HG03135 (cell line): ENCODE measurements around the gene PACRG.

Experiments used
- ATAC-seq: cut with Tn5 transposase; IDR thresholded peaks from one replicate; pipeline ENCODE4 v1.9.1; 2021; ENCODE audit warnings: mild to moderate bottlenecking, moderate library complexity; ENCODE audit not compliant: unreplicated experiment

Gene PACRG

DNA sequence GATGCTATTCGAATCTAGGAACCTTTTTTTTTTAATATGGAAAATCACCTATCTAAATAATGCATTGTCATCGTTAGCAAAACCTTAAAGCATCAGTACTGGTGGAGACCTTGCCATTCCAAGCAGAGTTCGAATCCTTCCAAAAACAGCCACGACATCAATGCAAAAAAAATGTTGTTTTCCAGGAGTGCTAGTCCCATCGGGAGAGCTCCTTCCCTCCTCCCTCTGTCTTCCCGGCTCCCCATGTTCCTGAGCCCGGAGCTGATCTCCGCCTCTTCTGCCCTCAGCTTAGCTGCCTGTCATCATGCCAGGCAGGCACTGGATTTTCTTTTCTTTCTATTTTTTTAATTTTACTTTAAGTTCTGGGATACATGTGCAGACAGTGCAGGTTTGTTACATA lies 533.1 kb downstream of the PACRG start:
- ATAC-seq, result no peak

DNA sequence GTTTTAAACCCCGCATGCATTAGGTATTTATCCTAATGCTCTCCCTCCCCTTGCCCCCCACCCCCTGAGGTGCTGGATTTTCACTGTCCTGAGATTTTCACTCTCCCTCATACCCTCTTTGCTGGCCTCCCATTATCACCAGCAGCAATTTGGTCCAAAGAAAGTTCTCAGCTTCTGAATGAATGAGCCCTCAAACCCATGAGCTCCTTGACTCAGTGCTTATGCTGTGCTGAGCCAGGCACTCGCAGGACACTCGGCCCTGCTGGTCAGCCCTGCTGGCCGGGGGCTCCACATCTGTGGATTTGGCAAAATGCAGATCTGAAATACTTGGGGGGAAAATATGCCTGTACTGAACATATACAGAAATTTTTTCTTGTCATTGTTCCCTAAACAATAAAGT lies 533.6 kb downstream of the PACRG start:
- ATAC-seq, result no peak

DNA sequence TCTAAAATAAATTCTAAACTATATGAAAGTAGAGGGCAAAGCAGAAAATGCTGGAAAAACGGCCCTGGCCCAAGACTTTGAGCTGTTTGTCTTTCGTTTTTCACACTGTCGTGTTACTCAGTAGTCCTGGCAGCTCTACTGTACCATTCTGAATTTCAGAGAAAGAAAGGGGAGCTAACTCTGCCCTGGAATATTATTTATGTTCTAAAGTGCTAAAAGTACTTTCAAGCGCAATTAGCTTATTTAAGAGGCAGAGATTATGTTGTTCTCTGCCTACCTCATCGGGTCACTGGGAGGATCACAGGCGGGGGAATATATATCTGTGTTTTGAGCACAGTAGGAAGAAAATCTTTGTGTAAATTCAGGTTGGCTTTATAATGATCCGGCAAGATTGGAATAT lies 534.3 kb downstream of the PACRG start:
- no peak for ATAC-seq

DNA sequence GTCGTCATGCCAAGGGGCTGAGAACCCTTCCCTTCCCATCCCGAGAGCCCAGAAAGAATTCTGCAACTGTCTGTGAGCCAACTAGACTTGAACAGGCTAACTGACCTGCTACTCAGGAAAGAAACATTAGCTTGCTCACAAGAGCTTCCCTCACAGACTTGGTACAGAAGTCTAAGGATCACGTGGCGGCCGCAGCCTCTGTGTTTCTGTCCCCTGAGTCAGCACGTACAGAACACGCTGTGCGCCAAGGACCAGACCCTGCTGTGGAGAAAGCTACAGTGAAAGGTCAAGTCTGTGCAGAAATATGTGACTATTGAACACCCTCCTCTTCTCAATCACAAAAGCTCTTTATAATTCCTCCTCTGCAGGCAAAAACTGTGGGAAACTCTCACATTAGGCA lies 535.4 kb downstream of the PACRG start:
- no peak for ATAC-seq

GRCh38 chr6:163263998-163264661 lies 536.4 kb downstream of the PACRG start:
- no peak for ATAC-seq

DNA sequence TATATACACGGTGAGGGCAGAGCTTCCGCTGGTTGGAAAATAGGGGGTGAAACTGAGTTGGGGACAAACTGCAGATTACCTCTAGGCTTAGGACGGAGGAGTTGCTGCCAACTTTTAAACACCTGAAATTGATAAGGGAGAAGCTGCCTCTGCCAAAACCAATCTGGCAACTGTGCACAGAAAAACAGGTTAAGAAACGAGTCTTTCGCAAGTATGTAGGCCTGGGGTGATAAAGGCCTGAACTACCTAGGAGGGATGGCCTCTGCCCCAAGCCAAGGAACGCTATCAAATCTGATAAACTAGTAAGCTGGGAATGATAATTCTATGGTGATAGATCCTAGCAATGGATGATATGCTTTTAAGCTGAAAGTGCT lies 536.9 kb downstream of the PACRG start:
- ATAC-seq, result no peak

GRCh38 chr6:163281634-163282033 lies 553.9 kb downstream of the PACRG start:
- no peak for ATAC-seq

GRCh38 chr6:163282672-163283071 lies 554.9 kb downstream of the PACRG start:
- ATAC-seq, result no peak

DNA sequence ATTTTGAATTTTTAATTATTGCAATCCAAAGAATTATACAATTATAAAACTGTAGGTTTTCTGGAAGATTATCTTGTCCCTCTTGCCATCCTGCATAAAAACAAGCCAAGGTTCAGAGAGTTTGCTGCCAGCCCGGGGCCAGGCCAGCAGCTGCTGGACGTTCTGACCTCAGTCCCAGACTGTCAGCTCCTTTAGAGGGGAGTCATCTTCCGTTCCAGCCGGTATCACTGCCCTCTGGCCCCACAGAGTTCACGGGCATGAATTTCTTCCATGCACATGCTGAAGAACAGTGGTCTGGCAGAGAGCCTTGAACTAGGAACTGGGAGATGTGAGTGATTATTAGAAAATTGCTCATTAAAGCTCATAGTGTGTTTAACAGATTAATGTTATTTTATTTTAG lies 556.4 kb downstream of the PACRG start:
- no peak for ATAC-seq

DNA sequence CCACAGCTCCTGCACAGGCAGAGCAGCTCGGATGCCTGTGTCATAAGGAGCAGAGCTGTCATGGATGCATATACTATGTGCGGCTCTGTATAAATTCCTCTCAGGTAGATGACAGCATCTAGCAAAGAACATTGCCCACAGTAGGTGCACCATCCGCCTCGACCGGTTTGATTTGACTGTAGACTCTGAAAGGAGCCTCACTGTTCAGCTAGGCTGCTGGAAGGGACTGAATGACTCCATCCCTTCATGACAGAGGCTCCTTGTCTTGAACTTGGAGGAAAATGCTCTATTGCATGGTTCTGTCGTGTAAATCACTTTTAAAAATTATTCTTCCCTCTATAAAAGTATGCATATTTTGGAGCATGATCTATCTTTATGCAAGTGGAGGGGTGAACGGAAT lies 557.9 kb downstream of the PACRG start:
- no peak for ATAC-seq

DNA sequence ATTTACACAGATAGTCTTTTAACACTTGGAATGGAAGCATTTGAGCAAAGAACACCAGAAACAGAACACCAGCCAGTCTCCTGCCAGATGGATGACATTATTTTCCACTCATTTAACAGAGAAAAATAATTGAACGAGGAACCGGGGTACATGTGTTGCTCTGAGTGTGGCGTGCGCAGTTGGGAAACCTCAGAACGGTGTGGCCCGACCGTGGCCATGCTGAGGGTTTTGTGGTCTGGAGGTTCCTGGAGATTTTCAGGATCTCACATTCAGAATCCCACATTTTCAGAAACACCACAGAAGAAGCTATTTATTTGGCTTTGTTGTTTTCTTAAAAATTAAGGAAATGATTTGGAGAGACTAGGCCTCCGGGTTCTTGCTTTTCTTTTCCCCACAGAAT lies 559.9 kb downstream of the PACRG start:
- no peak for ATAC-seq

DNA sequence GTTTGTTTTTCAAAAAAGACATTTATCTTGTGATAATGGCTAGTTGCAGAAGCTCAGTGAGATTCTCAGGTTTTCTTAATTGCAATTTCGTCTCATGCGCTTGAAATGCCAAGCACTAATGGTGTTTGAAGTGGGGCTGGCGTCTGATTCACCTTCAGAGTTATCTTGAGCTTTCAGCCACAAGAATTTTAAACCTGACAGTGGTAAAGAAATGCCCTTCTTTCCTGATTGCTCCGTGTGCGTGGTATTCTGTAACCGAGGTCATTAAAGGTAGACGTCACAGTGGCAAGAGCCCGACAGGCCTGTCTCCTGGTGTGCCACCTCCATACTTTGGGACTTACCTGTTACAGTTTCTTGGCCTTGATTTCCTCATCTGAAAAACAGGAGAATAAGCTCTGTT lies 560.3 kb downstream of the PACRG start:
- ATAC-seq, result no peak

- no peak for ATAC-seq
Measured at GRCh38 chr6:163288915-163289314, 561.1 kb downstream of the PACRG start.

GRCh38 chr6:163289447-163289846 lies 561.7 kb downstream of the PACRG start:
- ATAC-seq, result no peak

GRCh38 chr6:163290545-163291274 lies 562.9 kb downstream of the PACRG start:
- ATAC-seq, result no peak

- no peak for ATAC-seq
Measured at GRCh38 chr6:163291622-163292021, 563.8 kb downstream of the PACRG start.

- no peak for ATAC-seq
Measured at GRCh38 chr6:163293286-163293685, 565.5 kb downstream of the PACRG start.

- no peak for ATAC-seq
Measured at GRCh38 chr6:163294734-163295133, 567.0 kb downstream of the PACRG start.

DNA sequence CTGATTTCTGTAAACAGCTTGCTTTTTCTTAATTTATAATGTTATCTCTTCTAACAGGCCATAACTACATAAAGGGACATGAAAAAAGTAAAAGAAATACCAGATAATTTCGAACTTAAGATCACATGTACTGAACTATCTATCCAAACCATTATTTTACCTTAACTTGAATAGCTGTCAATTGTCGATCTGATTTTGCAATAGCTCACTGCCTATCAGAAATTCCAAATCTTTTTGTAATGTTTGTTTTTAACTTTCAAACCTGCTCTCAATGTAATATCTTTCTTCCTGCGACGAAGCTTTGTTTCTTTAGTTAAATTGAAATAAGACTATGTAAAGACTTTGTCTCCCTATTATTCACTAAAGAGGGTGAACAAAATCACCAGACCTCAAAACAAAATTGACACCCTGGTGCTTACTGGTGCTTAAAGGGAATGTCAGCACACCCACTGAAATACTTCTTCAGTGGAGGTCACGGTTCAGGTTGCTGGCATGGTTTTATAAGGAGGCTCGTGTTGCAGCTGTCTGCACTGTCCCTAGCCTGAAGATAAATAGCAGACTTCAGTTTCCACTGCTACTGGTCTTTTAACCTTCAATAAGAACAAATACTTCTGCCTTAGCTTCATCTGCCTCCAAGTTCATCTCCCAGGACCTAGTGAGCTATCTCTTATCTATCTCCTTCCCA lies 569.2 kb downstream of the PACRG start:
- no peak for ATAC-seq

GRCh38 chr6:163298079-163298830 lies 570.5 kb downstream of the PACRG start:
- no peak for ATAC-seq

DNA sequence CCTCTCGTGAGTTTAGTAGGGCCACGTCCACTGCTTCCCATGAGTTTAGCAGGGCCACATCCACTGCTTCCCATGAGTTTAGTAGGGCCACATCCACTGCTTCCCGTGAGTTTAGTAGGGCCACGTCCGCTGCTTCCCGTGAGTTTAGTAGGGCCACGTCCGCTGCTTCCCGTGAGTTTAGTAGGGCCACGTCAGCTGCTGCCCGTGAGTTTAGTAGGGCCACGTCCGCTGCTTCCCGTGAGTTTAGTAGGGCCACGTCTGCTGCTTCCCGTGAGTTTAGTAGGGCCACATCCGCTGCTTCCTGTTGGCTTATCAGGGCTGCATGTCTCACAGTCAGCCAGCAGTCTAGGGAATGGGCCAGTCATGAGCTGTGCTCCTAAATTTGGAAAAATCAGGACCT lies 573.1 kb downstream of the PACRG start:
- ATAC-seq, result no peak
